SK-N-DZ (cell line): ENCODE data around the gene TLR8.
"Not testable (repeated sequence)": the region's sequence is repeated elsewhere in the genome, so short reads cannot be mapped to it uniquely, and the experiment has no call there.

Experiments used
- DNase-seq: peaks from one replicate; pipeline ENCODE4 v3.0.0-alpha.2; 2015; ENCODE audit warnings: low spot score

The TLR8 gene

DNA sequence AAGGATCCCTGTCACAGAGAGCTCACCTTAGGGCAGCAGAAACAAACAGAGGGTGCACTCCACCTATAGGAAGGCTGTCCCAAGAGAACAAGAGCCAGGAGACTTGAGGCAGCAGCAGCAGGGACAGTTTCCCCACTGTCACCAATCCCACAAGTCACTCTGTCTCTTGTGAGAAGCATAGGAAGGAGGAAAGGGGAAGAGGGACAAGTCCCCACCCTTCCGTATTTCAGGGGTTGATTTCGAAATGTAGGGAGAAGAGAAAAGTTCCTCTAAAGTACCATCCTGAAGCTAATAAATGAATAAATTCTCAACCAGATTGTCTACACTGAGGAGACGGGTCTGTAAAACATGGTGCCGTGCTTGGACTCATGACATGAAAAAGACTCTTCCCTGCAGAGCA, 9.5 kb upstream of the TLR8 start:
- DNase-seq = no peak

DNA sequence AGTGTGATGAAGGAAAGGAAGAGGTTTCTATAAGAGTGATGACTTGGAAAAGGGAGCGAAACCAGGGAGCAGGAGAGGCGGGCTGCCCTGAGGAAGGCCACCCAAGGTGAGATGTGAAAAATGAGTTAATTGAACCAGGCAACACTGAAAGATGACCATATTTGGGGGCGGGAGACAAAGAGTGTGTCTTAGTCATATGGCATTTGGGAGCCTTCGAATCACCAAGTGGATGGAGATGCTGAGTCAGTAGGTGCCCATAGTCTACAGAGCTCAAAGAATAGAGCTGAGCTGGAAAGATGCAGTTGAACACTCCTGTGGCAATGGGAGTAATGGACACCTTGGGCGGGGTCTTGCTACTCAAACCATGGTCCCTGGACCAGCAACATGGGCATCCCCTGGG, 8.3 kb upstream of the TLR8 start:
- no peak for DNase-seq

DNA sequence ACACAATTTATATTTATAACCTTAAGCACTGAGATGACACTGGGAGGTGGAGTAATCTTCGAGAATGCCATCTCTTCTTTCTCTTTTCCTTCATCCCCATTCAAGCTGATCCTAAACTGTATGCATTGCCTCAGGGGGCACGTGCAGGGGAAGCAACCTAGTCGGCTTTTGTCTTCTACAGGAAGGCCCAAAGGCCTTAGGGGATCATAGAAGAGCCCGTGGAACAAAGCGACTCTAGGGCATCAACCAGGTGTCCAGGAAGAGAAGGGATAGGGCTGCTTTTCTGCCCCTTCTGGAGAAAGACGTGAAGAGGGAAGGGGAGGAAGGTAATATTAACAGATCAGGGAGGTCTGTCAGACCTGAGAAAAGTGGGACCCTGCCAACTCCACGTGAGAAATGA, 6.9 kb upstream of the TLR8 start:
- DNase-seq = no peak

DNA sequence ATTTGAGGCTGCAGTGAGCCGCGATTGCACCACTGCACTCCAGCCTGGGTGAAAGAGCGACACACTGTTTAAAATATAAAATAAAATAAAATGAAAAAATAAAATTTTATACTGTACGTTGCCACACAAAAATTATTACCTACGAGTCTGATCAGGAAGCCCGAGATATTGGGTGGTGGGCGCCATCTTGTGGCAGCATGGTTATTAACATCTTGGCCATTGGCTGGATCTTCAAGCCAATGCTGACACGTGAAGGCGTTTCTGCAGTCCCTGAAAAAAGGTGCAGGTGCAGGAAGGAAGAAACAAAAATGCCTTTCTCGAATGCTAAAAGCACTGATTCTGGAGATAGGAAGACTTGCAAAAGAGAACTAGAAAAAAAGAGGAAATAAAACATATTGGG, 4.9 kb upstream of the TLR8 start:
- DNase-seq = peak; percentile 17

DNA sequence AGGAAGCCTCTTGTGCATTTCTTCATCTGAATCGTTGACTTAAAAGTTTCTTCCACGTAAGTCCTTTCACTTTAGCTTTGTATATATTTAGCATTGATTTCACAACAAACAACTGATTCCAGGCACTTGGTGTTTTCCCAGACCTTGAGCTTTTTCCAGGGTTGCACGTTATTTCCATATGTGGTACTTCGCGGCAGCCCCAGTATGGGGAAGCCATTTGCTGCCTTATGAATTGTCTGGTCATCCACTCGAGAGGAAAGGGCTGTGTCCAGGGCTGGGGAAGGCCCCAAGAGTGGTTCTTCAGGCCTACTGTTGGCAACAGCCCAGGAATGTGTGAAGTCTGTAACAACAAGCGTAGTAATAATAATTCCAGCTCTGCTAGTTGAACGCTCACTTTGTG, 2.8 kb upstream of the TLR8 start:
- DNase-seq = no peak

DNA sequence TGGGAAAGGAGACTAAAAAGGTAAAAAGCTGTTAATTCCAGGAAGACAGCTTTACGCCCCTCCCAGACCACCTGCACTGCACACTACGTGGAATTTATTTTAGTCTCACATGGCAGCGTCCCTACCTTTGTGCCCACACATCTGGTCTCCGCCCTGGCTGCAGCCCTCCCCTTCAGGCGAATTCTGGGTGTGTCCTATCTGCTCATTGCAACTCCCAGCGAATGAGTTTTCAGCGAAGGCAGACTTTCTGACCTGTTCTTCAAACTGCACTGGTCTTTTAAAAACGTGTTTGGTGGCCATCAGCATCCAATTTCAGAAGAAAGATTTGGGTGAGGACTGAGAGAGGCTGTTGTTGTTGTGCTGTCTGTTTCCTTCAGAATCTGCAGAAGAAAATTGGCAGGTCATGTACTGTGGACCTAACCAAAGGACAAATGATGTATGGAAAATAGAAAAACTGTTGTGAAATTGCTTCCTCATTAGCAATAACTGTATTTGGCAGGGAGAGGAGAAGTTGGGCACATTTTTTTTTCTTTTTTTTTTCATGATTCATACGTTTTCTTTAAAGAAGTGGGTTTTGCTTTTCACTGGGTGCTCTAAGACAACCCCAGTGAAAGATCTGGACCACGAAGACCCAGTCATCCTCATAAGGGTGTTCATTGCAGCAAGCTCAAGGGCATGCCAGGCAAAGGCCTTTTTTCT, 4.2 kb downstream of the TLR8 start:
- DNase-seq = no peak

DNA sequence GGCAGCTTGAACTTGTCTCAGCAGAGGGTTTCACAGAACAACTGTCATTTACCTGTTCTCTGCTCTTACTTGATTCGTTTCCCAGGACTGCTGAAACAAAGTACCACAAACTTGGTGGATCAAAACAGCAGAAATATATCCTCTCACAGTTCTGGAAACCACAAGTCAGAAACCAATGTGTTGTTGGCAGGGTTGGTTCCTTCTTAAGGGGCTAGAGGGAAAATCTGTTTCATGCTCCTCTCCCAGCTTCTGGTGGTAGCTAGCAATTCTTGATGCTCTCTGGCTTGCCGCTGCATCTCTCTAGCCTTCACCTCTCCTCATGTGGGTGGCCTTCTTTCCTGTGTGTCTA, 4.7 kb downstream of the TLR8 start:
- DNase-seq = no peak

DNA sequence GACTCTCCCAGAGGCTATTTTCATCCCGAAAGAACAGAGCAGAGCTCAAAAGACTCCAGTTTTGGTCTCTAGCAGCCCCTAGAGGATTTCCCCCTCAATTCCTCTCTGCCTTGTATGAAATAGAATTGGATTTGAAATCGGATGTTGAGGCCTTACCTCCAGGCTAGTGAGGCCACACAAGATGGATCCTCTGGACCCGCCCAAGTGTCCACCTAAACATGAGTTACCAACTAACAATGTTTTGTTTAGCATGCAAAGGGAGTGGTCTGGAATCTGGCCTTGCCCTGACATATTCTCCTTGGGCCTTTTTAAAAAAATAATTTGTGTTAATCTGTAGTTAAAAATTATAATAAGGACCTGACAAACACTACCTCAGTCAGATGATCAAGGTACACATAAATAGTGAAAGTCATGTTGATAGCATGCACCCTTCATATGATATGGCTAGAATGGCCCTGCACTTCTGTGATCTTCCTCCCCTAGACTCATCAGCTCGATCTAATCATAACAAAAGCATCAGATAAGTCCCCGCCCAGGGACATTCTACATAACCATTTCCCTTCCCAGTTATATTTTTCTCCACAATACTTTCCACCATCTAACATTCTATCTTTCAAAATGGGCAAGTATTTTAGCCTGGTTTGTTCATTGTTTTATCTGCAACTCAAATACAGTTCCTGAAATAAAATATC, 6.5 kb downstream of the TLR8 start:
- DNase-seq = no peak

DNA sequence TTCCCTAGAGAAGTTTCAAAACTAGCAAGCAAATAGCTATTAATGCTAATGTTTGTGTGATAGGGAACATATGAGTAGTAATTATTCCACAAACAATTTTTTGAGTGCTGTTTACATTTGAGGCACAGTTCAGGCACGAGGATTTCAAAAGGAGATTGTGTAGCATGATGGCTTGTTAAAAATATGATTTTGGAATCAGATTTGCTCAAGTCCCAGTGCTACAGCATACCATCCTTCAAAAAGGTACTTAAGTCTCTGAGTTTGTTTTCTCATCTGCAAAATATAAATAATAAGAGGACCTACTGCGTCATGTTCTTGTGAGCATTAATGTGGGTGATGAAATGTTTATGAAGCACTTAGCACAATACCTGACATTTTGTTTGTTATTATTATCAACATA, 11.3 kb downstream of the TLR8 start:
- DNase-seq = no peak

DNA sequence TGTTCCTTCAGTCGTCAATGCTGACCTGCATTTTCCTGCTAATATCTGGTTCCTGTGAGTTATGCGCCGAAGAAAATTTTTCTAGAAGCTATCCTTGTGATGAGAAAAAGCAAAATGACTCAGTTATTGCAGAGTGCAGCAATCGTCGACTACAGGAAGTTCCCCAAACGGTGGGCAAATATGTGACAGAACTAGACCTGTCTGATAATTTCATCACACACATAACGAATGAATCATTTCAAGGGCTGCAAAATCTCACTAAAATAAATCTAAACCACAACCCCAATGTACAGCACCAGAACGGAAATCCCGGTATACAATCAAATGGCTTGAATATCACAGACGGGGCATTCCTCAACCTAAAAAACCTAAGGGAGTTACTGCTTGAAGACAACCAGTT, 12.6 kb downstream of the TLR8 start:
- DNase-seq = no peak

DNA sequence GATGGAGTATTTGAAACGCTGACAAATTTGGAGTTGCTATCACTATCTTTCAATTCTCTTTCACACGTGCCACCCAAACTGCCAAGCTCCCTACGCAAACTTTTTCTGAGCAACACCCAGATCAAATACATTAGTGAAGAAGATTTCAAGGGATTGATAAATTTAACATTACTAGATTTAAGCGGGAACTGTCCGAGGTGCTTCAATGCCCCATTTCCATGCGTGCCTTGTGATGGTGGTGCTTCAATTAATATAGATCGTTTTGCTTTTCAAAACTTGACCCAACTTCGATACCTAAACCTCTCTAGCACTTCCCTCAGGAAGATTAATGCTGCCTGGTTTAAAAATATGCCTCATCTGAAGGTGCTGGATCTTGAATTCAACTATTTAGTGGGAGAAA, 13.2 kb downstream of the TLR8 start:
- no peak for DNase-seq

DNA sequence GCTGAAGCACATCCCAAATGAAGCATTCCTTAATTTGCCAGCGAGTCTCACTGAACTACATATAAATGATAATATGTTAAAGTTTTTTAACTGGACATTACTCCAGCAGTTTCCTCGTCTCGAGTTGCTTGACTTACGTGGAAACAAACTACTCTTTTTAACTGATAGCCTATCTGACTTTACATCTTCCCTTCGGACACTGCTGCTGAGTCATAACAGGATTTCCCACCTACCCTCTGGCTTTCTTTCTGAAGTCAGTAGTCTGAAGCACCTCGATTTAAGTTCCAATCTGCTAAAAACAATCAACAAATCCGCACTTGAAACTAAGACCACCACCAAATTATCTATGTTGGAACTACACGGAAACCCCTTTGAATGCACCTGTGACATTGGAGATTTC, 14.6 kb downstream of the TLR8 start:
- no peak for DNase-seq

DNA sequence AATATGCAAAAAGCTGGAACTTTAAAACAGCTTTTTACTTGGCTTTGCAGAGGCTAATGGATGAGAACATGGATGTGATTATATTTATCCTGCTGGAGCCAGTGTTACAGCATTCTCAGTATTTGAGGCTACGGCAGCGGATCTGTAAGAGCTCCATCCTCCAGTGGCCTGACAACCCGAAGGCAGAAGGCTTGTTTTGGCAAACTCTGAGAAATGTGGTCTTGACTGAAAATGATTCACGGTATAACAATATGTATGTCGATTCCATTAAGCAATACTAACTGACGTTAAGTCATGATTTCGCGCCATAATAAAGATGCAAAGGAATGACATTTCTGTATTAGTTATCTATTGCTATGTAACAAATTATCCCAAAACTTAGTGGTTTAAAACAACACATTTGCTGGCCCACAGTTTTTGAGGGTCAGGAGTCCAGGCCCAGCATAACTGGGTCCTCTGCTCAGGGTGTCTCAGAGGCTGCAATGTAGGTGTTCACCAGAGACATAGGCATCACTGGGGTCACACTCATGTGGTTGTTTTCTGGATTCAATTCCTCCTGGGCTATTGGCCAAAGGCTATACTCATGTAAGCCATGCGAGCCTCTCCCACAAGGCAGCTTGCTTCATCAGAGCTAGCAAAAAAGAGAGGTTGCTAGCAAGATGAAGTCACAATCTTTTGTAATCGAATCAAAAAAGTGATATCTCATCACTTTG, 15.6 kb downstream of the TLR8 start:
- no peak for DNase-seq

DNA sequence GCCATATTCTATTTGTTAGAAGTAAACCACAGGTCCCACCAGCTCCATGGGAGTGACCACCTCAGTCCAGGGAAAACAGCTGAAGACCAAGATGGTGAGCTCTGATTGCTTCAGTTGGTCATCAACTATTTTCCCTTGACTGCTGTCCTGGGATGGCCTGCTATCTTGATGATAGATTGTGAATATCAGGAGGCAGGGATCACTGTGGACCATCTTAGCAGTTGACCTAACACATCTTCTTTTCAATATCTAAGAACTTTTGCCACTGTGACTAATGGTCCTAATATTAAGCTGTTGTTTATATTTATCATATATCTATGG, 16.1 kb downstream of the TLR8 start:
- DNase-seq = no peak

DNA sequence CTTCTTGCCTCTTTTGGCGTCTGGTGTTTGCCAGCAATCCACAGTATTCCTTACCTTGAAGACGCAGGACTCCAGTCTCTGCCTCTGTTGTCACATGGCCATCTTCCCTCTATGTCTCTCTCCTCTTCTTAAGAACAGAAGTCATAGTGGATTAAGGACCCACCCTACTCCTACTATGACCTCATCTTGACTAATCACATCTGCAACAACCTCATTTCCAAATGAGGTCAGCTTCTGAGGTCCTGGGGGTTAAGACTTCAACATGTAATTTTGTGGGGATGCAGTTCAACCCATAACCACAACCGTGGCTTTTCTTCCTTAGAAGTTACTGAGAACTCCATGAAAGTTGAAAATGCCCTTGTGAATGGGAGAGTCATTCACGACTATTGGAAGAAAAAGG, 23.3 kb downstream of the TLR8 start:
- DNase-seq = no peak

DNA sequence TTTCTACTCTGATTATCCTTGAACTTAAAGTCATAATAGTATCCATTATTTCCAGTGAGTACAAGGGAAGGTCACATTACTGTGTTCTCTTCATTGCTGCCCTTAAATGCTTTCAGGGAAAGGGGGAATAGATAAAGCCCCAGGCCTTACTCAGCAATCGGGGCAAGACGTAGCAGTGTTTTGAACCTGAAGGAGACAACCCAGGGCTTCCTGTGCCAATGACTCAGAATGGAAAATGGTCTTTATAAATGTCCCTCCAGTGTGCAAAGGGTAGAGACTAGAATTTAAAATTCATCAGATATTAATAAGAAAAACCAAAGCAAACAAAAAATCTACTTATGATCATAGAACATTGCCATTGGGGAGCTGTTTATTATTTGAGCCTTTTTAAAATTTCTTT, 23.7 kb downstream of the TLR8 start:
- no peak for DNase-seq

DNA sequence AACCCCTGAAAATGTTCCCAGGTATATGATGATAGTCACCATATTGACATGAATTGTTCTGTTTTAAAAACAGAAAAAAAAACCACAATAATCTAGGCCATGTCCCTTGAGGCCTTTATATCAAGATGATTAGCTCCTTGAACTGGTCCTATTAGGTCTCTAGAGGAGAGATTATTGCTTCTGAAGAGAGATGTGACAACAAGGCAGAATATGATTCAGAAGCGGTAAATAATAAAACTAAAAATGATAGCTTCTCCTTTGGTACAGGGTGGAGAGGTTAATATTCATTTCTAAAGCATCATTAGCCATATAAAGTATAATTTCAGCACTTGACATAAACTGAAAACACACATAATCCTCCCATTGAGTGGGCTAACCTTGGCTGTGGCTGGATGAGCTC, 25.8 kb downstream of the TLR8 start:
- DNase-seq = no peak

DNA sequence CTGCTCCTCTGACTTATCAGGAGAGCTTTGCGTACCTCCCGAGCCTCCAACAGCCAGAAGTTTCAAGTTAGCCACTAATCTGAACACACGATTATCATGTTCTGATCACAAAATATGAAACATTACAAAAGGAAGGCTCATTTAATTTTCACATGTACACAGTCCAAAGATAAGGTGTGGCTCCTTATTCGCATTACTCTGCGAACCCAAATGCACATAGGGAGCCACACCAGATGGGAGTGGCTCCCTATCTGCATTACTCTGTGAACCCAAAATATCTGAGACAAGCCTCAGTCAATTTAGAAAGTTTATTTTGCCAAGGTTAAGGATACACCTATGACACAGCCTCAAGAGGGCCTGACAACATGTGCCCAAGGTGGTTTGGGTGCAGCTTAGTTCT, 28.4 kb downstream of the TLR8 start:
- no peak for DNase-seq

DNA sequence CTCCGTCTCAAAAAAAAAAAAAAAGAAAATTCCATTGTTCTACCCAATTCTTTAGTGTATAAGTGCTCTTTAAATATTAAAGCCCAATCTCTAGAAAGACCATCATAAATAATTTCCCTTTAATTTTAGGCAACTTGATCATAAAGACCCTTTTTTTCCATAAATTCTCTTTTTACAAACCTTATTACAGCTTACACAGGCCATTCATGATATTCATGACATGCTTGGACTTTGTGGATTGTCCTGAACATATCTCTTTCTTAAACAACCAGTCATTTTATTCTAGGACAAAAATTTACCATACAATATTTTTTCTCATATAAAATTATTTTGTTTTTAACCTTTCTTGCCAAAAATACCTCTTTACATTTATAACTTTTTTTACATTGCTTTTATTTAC, 30.5 kb downstream of the TLR8 start:
- DNase-seq = no peak

DNA sequence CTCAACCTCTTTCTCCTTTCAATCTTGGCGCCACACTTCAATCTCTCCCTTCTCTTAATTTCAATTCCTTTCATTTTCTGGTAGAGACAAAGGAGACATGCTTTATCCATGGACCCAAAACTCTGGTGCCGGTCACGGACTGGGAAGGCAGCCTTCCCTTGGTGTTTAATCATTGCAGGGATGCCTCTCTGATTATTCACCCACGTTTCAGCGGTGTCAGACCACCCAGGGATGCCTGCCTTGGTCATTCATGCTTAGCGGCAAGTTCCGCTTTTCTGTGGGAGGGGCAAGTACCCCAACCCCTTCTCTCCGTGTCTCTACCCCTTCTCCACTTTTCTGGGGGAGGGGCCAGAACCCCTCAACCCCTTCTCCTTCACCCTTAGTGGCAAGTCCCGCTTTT, 34.1 kb downstream of the TLR8 start:
- DNase-seq = not testable (repeated sequence)

DNA sequence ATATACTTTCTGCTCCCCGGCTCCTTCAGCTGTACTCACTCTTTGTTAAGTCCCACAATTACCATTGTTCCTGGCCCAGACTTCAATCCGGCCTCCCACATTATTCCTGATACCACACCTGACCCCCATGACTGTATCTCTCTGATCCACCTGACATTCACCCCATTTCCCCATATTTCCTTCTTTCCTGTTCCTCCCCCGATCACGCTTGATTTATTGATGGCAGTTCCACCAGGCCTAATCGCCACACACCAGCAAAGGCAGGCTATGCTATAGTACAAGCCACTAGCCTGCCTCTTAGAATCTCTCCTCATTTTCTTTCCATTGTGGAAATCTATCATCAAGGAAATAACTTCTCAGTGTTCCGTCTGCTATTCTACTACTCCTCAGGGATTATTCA, 37.2 kb downstream of the TLR8 start:
- DNase-seq = not testable (repeated sequence)

DNA sequence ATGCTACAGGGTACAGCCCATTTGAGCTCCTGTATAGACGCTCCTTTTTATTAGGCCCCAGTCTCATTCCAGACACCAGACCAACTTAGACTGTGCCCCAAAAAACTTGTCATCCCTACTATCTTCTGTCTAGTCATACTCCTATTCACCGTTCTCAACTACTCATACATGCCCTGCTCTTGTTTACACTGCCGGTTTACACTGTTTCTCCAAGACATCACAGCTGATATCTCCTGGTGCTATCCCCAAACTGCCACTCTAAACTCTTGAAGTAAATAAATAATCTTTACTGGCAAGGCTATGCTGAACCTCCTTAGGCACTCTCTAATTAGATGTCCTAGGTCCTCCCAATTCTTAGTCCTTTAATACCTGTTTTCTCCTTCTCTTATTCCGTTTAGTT, 38.0 kb downstream of the TLR8 start:
- DNase-seq = not testable (repeated sequence)

DNA sequence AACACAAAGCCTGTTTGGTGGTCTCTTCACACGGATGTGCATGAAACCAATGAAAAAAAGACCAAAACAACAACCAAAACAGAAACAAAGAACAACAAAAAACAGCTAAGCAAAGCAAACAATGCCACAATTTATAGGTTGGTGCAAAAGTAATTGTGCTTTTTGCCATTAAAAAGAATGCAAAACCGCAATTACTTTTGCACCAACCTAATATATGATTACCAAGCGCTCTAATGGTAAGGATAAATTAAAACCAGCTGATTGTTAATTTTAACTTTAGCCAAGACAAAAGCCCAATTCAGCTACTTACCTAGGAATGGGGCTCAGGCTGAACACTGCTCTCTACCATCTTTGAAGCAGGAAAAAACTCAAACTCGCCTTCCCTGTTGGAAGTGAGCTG, 39.1 kb downstream of the TLR8 start:
- no peak for DNase-seq
